HG03108 (cell line): ENCODE data around the gene AFF1.
"Not testable (repeated sequence)": the region's sequence is repeated elsewhere in the genome, so short reads cannot be mapped to it uniquely, and the experiment has no call there.

ENCODE experiments used
- ATAC-seq: cut with Tn5 transposase; IDR thresholded peaks from one replicate; pipeline ENCODE4 v1.9.1; 2021; ENCODE audit warnings: moderate library complexity; ENCODE audit not compliant: unreplicated experiment

AFF1 gene

GRCh38 chr4:87010192-87010591, 75.4 kb downstream of the AFF1 start:
- no peak for ATAC-seq

- ATAC-seq, result no peak
Observed at GRCh38 chr4:87011340-87012034, 76.7 kb downstream of the AFF1 start.

GRCh38 chr4:87012265-87012953, 77.6 kb downstream of the AFF1 start:
- ATAC-seq, result peak; percentile 68

- not testable (repeated sequence) for ATAC-seq
Observed at GRCh38 chr4:87012954-87013308, 78.1 kb downstream of the AFF1 start.

GRCh38 chr4:87014284-87014782, 79.5 kb downstream of the AFF1 start:
- ATAC-seq, result no peak

GRCh38 chr4:87015416-87015815, 80.6 kb downstream of the AFF1 start:
- ATAC-seq, result no peak

GRCh38 chr4:87017580-87018342, 83.0 kb downstream of the AFF1 start:
- ATAC-seq, result no peak

- ATAC-seq, result no peak
Observed at GRCh38 chr4:87018753-87019152, 83.9 kb downstream of the AFF1 start.

- ATAC-seq, result no peak
Observed at GRCh38 chr4:87019246-87019791, 84.5 kb downstream of the AFF1 start.

- ATAC-seq, result no peak
Observed at GRCh38 chr4:87019898-87020297, 85.1 kb downstream of the AFF1 start.

GRCh38 chr4:87024201-87024600, 89.4 kb downstream of the AFF1 start:
- no peak for ATAC-seq

GRCh38 chr4:87025023-87025613, 90.3 kb downstream of the AFF1 start:
- no peak for ATAC-seq

GRCh38 chr4:87025614-87026041, 90.8 kb downstream of the AFF1 start:
- ATAC-seq, result peak; percentile 59

GRCh38 chr4:87026800-87027495, 92.1 kb downstream of the AFF1 start:
- ATAC-seq, result peak; percentile 71

GRCh38 chr4:87029356-87029755, 94.5 kb downstream of the AFF1 start:
- ATAC-seq, result no peak

- no peak for ATAC-seq
Observed at GRCh38 chr4:87030124-87030523, 95.3 kb downstream of the AFF1 start.

GRCh38 chr4:87030755-87031441, 96.1 kb downstream of the AFF1 start:
- ATAC-seq, result no peak

- no peak for ATAC-seq
Observed at GRCh38 chr4:87031920-87032319, 97.1 kb downstream of the AFF1 start.

GRCh38 chr4:87032884-87033533, 98.2 kb downstream of the AFF1 start:
- no peak for ATAC-seq
